ENCODE measurements around the gene GINM1. TPM values are rescaled to one million over a fixed set of nuclear protein-coding genes. Genes with fewer than 3 reads are reported as not detected.

Gene GINM1
- total and polyA plus RNA-seq, 9 of the 15 experiments (the other 6 are each of a cell fraction or from before 2014, with no cell fraction given), result 5.0 to 19.3 (median 14.2) TPM

DNA sequence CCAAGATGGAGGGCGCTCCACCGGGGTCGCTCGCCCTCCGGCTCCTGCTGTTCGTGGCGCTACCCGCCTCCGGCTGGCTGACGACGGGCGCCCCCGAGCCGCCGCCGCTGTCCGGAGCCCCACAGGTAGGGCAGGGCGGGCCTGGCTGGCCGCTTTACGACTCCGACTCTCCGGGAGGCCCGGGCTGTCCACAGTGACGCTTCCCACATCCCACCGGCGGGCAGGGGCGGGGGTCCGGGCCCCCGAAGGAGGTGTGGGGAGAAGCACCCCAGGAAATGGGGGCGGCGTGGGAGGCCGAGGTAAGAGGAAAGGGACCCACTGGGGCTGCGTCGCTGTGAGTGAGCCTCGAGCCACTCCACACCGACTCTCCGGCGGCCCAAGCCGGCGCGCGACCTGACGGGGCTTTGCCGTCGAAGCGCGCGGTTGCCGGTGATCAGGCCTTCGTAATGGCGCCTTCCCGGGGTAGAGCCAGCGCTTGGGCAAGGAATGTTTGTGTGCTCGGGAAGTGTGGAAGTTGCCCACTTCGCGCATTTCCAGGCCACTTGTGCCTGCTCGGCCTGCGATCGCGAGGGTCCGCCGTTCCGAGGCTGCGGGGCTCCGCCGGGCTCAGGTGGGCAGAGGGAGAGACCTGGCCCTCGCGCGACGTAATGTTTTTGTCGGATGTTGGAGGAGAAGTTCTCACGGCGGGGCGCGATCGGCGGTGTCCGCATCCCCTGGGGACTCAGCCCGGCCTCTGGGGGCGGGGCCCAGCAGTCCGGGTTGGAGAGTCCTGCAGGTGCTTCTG lies 427 bp downstream of the GINM1 start (continued):
- TF ChIP-seq HMG20A (CRISPR knock-in tag; conservative IDR thresholded peaks at IDR 0.05), result no peak
- TF ChIP-seq, protein P1, sequence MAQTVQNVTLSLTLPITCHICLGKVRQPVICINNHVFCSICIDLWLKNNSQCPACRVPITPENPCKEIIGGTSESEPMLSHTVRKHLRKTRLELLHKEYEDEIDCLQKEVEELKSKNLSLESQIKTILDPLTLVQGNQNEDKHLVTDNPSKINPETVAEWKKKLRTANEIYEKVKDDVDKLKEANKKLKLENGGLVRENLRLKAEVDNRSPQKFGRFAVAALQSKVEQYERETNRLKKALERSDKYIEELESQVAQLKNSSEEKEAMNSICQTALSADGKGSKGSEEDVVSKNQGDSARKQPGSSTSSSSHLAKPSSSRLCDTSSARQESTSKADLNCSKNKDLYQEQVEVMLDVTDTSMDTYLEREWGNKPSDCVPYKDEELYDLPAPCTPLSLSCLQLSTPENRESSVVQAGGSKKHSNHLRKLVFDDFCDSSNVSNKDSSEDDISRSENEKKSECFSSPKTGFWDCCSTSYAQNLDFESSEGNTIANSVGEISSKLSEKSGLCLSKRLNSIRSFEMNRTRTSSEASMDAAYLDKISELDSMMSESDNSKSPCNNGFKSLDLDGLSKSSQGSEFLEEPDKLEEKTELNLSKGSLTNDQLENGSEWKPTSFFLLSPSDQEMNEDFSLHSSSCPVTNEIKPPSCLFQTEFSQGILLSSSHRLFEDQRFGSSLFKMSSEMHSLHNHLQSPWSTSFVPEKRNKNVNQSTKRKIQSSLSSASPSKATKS (CRISPR knock-in tag; IDR thresholded peaks at IDR 0.05), result no peak
- TF ChIP-seq C11orf30 (IDR thresholded peaks at IDR 0.05; ENCODE audit: low read depth), result no peak
- TF ChIP-seq ZNF449 (CRISPR knock-in tag; IDR thresholded peaks at IDR 0.05), result no peak
- no peak for TF ChIP-seq SLC30A9 (CRISPR knock-in tag; IDR thresholded peaks at IDR 0.05)
- no peak for TF ChIP-seq ZNF184 (CRISPR knock-in tag; IDR thresholded peaks at IDR 0.05)
- TF ChIP-seq FIP1L1 (IDR thresholded peaks at IDR 0.05; ENCODE audit: low read depth, low read length, poor library complexity, severe bottlenecking), result peak; percentile 84
- peak; percentile 64 for TF ChIP-seq U2AF1 (optimal IDR thresholded peaks at IDR 0.05; ENCODE audit: low read depth, low read length)
- peak; percentile 43; the same call in 1 of the 2 replicates for TF ChIP-seq HNRNPL (IDR thresholded peaks at IDR 0.05; ENCODE audit: low read depth, low read length)
- TF ChIP-seq CREB3L1 (IDR thresholded peaks at IDR 0.05; ENCODE audit: borderline replicate concordance, low read depth), result no peak
- TF ChIP-seq HDGF (IDR thresholded peaks at IDR 0.05), result no peak
- TF ChIP-seq TGIF2 (CRISPR knock-in tag; IDR thresholded peaks at IDR 0.05), result peak; percentile 20; the same call in 1 of the 2 replicates
- peak; percentile 16; the same call in 1 of the 2 replicates for TF ChIP-seq DEAF1 (CRISPR knock-in tag; IDR thresholded peaks at IDR 0.05)
- TF ChIP-seq POLR2AphosphoS2 (IDR thresholded peaks at IDR 0.05; ENCODE audit: low read length), result no peak
- no peak for TF ChIP-seq PHB2 (IDR thresholded peaks at IDR 0.05; ENCODE audit: low read depth)
- TF ChIP-seq PTRF (tag; IDR thresholded peaks at IDR 0.05), result no peak
- TF ChIP-seq NCOA1 (IDR thresholded peaks at IDR 0.05; ENCODE audit: low read depth), result no peak
- no peak for TF ChIP-seq CBFA2T2 (conservative IDR thresholded peaks at IDR 0.05)
- TF ChIP-seq, protein P2, sequence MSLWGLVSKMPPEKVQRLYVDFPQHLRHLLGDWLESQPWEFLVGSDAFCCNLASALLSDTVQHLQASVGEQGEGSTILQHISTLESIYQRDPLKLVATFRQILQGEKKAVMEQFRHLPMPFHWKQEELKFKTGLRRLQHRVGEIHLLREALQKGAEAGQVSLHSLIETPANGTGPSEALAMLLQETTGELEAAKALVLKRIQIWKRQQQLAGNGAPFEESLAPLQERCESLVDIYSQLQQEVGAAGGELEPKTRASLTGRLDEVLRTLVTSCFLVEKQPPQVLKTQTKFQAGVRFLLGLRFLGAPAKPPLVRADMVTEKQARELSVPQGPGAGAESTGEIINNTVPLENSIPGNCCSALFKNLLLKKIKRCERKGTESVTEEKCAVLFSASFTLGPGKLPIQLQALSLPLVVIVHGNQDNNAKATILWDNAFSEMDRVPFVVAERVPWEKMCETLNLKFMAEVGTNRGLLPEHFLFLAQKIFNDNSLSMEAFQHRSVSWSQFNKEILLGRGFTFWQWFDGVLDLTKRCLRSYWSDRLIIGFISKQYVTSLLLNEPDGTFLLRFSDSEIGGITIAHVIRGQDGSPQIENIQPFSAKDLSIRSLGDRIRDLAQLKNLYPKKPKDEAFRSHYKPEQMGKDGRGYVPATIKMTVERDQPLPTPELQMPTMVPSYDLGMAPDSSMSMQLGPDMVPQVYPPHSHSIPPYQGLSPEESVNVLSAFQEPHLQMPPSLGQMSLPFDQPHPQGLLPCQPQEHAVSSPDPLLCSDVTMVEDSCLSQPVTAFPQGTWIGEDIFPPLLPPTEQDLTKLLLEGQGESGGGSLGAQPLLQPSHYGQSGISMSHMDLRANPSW (CRISPR knock-in tag; IDR thresholded peaks at IDR 0.05), result 0 out of 2 replicates have a peak, but pooled peaks have one; percentile 36

Data from K562 (cell line).